ENCODE results near the gene LINGO3.

The LINGO3 gene

GRCh38 chr19:2338055-2338615 is 30.2 kb upstream of the LINGO3 start:
- no peaks in the 10 kb centered on the region for H3K4me1 ChIP-seq (ENCODE audit: insufficient read depth, low read length)
- no peak overlapping the region for H3K9ac ChIP-seq (ENCODE audit: low read length)
- no peaks in the 10 kb centered on the region for H3K9me3 ChIP-seq (ENCODE audit: low read length)
- no peak overlapping the region for H3K4me3 ChIP-seq (ENCODE audit: low read depth in 1 of 2, low read length in 2 of 2)
- H3K36me3 ChIP-seq (ENCODE audit: insufficient read depth, low read length): peaks cover 6% of the 10 kb centered on the region
- no peaks in the 10 kb centered on the region for H3K27me3 ChIP-seq (ENCODE audit: control insufficient read depth in 1 of 2, insufficient read depth in 2 of 2, low read length in 2 of 2)
- H3K27ac ChIP-seq (ENCODE audit: low read depth, low read length): no peak overlapping the region

GRCh38 chr19:2337329-2337707 is 29.4 kb upstream of the LINGO3 start:
- Histone ChIP-seq H3K27me3 (ENCODE audit: control insufficient read depth in 1 of 2, insufficient read depth in 2 of 2, low read length in 2 of 2) (no peaks in the 10 kb centered on the region), H3K9me3 (ENCODE audit: low read length) (no peaks in the 10 kb centered on the region), H3K27ac (ENCODE audit: low read depth, low read length) (no peak overlapping the region), H3K4me3 (ENCODE audit: low read depth in 1 of 2, low read length in 2 of 2) (no peak overlapping the region), H3K36me3 (ENCODE audit: insufficient read depth, low read length) (peaks cover 6% of the 10 kb centered on the region), H3K4me1 (ENCODE audit: insufficient read depth, low read length) (peaks cover 2% of the 10 kb centered on the region), H3K9ac (ENCODE audit: low read length) (no peak overlapping the region)

GRCh38 chr19:2336528-2337328 is 28.8 kb upstream of the LINGO3 start:
- no peaks in the 10 kb centered on the region for H3K27me3 ChIP-seq (ENCODE audit: control insufficient read depth in 1 of 2, insufficient read depth in 2 of 2, low read length in 2 of 2)
- peaks cover 3% of the 10 kb centered on the region for H3K36me3 ChIP-seq (ENCODE audit: insufficient read depth, low read length)
- H3K27ac ChIP-seq (ENCODE audit: low read depth, low read length): no peak overlapping the region
- H3K4me3 ChIP-seq (ENCODE audit: low read depth in 1 of 2, low read length in 2 of 2): no peak overlapping the region
- H3K9ac ChIP-seq (ENCODE audit: low read length): no peak overlapping the region
- H3K9me3 ChIP-seq (ENCODE audit: low read length): no peaks in the 10 kb centered on the region
- H3K4me1 ChIP-seq (ENCODE audit: insufficient read depth, low read length): peaks cover 8% of the 10 kb centered on the region

DNA sequence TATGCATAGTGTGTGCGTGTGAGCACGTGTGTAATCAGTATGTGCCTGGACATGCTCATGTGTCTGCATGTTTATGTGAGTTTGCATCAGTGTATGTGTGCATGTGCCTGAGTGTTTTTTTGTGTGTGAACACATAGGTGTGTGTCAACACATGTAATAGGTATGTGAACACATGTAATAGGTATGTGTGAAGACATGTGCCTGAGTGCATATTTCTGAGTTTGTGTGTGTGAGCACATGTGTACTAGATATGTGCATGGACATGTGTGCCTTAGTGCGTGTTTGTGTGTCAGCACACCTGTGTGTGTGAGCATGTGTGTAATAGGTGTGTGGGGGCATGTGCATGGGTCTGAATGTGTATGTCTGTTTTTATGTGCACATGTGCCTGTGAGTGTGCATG is 27.9 kb upstream of the LINGO3 start:
- Histone ChIP-seq H3K36me3 (ENCODE audit: insufficient read depth, low read length) (no peaks in the 10 kb centered on the region), H3K4me1 (ENCODE audit: insufficient read depth, low read length) (peaks cover 16% of the 10 kb centered on the region), H3K27me3 (ENCODE audit: control insufficient read depth in 1 of 2, insufficient read depth in 2 of 2, low read length in 2 of 2) (no peaks in the 10 kb centered on the region), H3K27ac (ENCODE audit: low read depth, low read length) (no peak overlapping the region), H3K9ac (ENCODE audit: low read length) (no peak overlapping the region), H3K9me3 (ENCODE audit: low read length) (no peaks in the 10 kb centered on the region), H3K4me3 (ENCODE audit: low read depth in 1 of 2, low read length in 2 of 2) (no peak overlapping the region)

GRCh38 chr19:2334986-2335846 is 27.3 kb upstream of the LINGO3 start:
- H3K4me3 ChIP-seq (ENCODE audit: low read depth in 1 of 2, low read length in 2 of 2): no peak overlapping the region
- H3K9me3 ChIP-seq (ENCODE audit: low read length): no peaks in the 10 kb centered on the region
- H3K27ac ChIP-seq (ENCODE audit: low read depth, low read length): no peak overlapping the region
- H3K27me3 ChIP-seq (ENCODE audit: control insufficient read depth in 1 of 2, insufficient read depth in 2 of 2, low read length in 2 of 2): no peaks in the 10 kb centered on the region
- no peaks in the 10 kb centered on the region for H3K36me3 ChIP-seq (ENCODE audit: insufficient read depth, low read length)
- peaks cover 21% of the 10 kb centered on the region for H3K4me1 ChIP-seq (ENCODE audit: insufficient read depth, low read length)
- no peak overlapping the region for H3K9ac ChIP-seq (ENCODE audit: low read length)

- H3K4me1 ChIP-seq (ENCODE audit: insufficient read depth, low read length): peaks cover 26% of the 10 kb centered on the region
- no peaks in the 10 kb centered on the region for H3K36me3 ChIP-seq (ENCODE audit: insufficient read depth, low read length)
- H3K27me3 ChIP-seq (ENCODE audit: control insufficient read depth in 1 of 2, insufficient read depth in 2 of 2, low read length in 2 of 2): no peaks in the 10 kb centered on the region
- H3K9me3 ChIP-seq (ENCODE audit: low read length): no peaks in the 10 kb centered on the region
- H3K4me3 ChIP-seq (ENCODE audit: low read depth in 1 of 2, low read length in 2 of 2): no peak overlapping the region
- H3K9ac ChIP-seq (ENCODE audit: low read length): no peak overlapping the region
- H3K27ac ChIP-seq (ENCODE audit: low read depth, low read length): no peak overlapping the region
Observed at GRCh38 chr19:2334426-2334825, 26.5 kb upstream of the LINGO3 start.

GRCh38 chr19:2333807-2334211 is 25.9 kb upstream of the LINGO3 start:
- Histone ChIP-seq H3K9me3 (ENCODE audit: low read length) (no peaks in the 10 kb centered on the region), H3K4me1 (ENCODE audit: insufficient read depth, low read length) (peaks cover 30% of the 10 kb centered on the region), H3K36me3 (ENCODE audit: insufficient read depth, low read length) (no peaks in the 10 kb centered on the region), H3K4me3 (ENCODE audit: low read depth in 1 of 2, low read length in 2 of 2) (no peak overlapping the region), H3K27ac (ENCODE audit: low read depth, low read length) (no peak overlapping the region), H3K27me3 (ENCODE audit: control insufficient read depth in 1 of 2, insufficient read depth in 2 of 2, low read length in 2 of 2) (no peaks in the 10 kb centered on the region), H3K9ac (ENCODE audit: low read length) (no peak overlapping the region)

DNA sequence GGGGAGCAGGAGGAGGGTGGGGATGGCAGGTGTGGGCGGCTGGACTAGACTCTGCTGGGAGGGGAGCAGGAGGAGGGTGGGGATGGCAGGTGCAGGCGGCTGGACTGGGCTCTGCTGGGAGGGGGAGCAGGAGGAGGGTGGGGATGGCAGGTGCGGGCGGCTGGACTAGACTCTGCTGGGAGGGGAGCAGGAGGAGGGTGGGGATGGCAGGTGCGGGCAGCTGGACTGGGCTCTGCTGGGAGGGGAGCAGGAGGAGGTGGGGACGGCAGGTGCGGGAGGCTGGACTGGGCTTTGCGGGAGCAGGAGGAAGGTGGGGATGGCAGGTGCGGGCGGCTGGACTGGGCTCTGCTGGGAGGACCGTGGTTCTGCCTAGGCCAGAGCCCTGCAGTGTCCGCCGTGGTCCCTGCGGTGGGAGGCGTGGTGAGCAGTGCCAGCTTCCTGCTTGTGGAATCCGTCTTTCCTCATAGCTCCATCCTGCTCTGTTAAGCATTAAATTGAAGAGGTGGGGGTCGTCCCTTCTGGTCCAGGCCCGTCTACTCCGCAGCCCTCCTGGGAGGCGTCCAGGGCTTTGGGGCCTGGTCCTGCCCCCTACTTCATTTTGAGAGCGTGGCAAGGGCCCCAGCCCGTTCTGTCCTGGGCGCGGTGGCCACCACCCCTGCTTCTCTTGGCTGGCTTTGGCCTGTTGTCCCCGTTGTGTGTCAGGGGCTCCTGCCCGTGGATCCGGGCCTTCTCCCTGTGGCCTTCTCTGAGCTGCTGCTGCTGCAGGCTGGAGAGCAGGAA is 25.3 kb upstream of the LINGO3 start:
- no peak overlapping the region for H3K4me3 ChIP-seq (ENCODE audit: low read depth in 1 of 2, low read length in 2 of 2)
- H3K27me3 ChIP-seq (ENCODE audit: control insufficient read depth in 1 of 2, insufficient read depth in 2 of 2, low read length in 2 of 2): no peaks in the 10 kb centered on the region
- no peaks in the 10 kb centered on the region for H3K9me3 ChIP-seq (ENCODE audit: low read length)
- H3K4me1 ChIP-seq (ENCODE audit: insufficient read depth, low read length): peaks cover 30% of the 10 kb centered on the region
- H3K9ac ChIP-seq (ENCODE audit: low read length): no peak overlapping the region
- H3K27ac ChIP-seq (ENCODE audit: low read depth, low read length): no peak overlapping the region
- H3K36me3 ChIP-seq (ENCODE audit: insufficient read depth, low read length): no peaks in the 10 kb centered on the region

DNA sequence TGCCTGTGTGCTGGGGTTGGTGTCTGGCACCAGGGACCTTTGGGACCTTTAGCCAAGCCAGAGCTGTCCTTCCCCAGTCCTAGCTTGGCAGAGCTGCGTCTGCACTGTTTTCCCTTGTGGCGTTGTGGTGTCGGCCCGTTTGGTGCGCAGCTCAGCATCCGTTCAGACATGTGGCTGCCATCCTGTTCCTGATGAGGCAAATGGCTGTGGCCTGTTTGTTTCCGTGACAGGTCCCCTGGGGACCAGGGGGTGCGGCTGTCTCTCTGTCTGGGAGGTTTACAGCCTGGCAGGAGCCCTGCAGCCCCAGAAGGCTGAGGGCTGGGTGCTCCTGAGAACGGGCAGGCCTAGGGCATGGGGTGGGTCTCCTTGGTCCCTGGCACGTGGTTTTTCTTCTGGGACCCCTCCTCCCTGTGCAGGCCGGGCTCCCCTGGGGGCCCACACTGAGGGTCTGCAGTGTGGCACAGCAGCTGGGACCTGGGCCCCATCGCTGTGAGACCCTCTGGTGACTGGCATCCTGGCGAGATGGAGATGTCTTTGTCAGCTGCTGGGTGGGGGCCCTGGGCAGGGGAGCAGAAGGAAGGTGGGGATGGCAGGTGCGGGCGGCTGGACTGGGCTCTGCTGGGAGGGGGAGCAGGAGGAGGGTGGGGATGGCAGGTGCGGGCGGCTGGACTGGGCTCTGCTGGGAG is 24.5 kb upstream of the LINGO3 start:
- H3K9ac ChIP-seq (ENCODE audit: low read length): no peak overlapping the region
- H3K27ac ChIP-seq (ENCODE audit: low read depth, low read length): no peak overlapping the region
- no peak overlapping the region for H3K4me3 ChIP-seq (ENCODE audit: low read depth in 1 of 2, low read length in 2 of 2)

GRCh38 chr19:2331601-2332246 is 23.8 kb upstream of the LINGO3 start:
- H3K27me3 ChIP-seq (ENCODE audit: control insufficient read depth in 1 of 2, insufficient read depth in 2 of 2, low read length in 2 of 2): no peaks in the 10 kb centered on the region
- H3K36me3 ChIP-seq (ENCODE audit: insufficient read depth, low read length): no peaks in the 10 kb centered on the region
- H3K9me3 ChIP-seq (ENCODE audit: low read length): no peaks in the 10 kb centered on the region
- no peak overlapping the region for H3K9ac ChIP-seq (ENCODE audit: low read length)
- peaks cover 40% of the 10 kb centered on the region for H3K4me1 ChIP-seq (ENCODE audit: insufficient read depth, low read length)
- no peak overlapping the region for H3K27ac ChIP-seq (ENCODE audit: low read depth, low read length)
- no peak overlapping the region for H3K4me3 ChIP-seq (ENCODE audit: low read depth in 1 of 2, low read length in 2 of 2)

More for the DNA sequence above, 24.5 kb upstream of the LINGO3 start:
- no peaks in the 10 kb centered on the region for H3K36me3 ChIP-seq (ENCODE audit: insufficient read depth, low read length)
- H3K9me3 ChIP-seq (ENCODE audit: low read length): no peaks in the 10 kb centered on the region
- H3K27me3 ChIP-seq (ENCODE audit: control insufficient read depth in 1 of 2, insufficient read depth in 2 of 2, low read length in 2 of 2): no peaks in the 10 kb centered on the region
- peaks cover 33% of the 10 kb centered on the region for H3K4me1 ChIP-seq (ENCODE audit: insufficient read depth, low read length)
